ENCODE data around the gene PTBP1.

The PTBP1 gene

GRCh38 chr19:798415-799075, 1.3 kb downstream of the PTBP1 start:
- no peak for DNase-seq

- DNase-seq = no peak
Measured at GRCh38 chr19:799076-799881, 2.0 kb downstream of the PTBP1 start.

DNA sequence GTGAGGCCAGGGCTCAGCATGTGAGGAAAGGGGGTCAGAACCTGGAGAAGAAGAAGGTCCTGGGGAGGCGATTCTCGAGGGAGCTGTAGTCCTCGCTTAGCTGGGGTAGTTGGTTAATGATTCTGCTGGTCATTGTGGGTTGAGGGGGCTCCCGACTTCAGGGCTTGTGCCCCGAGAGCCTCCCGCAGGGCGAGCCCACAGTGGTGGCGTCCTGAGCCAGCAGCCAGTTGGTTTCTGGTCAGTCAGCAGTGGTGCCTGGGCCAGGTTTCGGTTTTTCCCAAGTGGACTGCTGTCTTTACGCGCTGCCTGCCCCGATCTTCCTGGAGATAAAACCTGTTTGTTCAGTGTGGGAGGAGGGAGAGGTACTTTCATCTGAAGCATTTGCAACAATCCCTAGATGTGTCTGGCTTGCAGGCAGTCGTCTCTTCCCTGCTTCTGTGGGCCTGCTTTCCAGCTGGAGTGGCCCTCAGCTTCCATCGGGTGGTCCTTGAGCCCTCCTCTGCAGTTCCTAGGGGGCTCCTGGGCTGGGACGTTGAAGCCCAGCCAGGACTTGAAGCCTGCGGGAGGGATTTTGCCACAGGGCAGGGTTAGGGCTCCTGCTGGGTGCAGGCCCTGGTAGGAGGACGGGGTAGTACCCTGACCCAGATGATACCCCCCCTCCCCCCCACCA, 3.2 kb downstream of the PTBP1 start:
- no peak for DNase-seq

- no peak for DNase-seq
Measured at GRCh38 chr19:801030-801860, 4.0 kb downstream of the PTBP1 start.

GRCh38 chr19:801861-802497, 4.7 kb downstream of the PTBP1 start:
- DNase-seq = no peak

DNA sequence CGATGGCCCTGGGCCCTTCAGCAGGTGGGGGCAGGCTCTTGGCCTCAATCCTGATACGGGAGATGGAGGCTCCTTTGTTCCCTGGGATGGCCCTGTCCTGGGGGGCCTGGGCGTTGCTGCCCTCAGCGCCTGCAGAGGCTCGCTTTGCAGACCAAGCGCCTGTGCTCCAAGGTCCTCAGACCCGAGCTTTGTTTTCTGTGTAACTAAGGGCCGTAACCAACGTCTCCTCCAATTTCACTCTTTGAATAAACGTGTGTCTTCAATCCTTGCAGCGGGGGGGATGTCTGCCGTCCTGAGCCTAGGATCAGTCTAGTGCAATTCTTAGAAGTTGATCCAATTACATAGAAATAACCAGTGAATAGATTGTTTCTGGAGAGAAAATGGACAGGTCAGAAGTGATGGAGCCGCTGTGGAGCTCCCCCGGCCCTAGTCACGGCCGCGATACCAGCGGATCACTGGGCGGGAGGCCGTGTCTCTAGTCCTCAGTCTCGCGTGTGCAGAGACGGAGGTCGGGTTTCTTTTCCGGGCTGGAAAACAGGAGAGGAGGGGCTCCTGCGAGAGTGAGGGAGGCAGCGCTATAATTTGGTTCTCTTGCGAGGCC, 5.3 kb downstream of the PTBP1 start:
- DNase-seq = no peak

- no peak for DNase-seq
Measured at GRCh38 chr19:803099-803561, 5.9 kb downstream of the PTBP1 start.

- DNase-seq = no peak
Measured at GRCh38 chr19:803686-804418, 6.6 kb downstream of the PTBP1 start.

DNA sequence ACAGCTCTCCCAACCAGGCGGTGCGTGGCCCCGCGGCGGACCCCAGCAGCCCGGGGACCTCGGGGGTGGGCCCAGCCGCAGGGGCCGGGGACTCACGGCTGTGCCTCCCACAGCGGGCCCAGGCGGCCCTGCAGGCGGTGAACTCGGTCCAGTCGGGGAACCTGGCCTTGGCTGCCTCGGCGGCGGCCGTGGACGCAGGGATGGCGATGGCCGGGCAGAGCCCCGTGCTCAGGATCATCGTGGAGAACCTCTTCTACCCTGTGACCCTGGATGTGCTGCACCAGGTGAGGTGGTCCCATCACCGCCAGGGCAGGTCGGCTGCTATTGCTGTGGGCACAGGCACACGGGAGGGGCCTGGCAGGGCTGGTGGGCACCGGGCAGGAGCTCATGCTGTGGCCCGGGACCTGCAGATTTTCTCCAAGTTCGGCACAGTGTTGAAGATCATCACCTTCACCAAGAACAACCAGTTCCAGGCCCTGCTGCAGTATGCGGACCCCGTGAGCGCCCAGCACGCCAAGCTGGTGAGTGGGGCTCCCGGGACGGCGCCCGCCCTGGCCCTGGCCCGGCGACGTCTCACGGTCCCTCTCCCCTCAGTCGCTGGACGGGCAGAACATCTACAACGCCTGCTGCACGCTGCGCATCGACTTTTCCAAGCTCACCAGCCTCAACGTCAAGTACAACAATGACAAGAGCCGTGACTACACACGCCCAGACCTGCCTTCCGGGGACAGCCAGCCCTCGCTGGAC, 7.3 kb downstream of the PTBP1 start:
- no peak for DNase-seq

GRCh38 chr19:805166-805551, 7.9 kb downstream of the PTBP1 start:
- DNase-seq = no peak

DNA sequence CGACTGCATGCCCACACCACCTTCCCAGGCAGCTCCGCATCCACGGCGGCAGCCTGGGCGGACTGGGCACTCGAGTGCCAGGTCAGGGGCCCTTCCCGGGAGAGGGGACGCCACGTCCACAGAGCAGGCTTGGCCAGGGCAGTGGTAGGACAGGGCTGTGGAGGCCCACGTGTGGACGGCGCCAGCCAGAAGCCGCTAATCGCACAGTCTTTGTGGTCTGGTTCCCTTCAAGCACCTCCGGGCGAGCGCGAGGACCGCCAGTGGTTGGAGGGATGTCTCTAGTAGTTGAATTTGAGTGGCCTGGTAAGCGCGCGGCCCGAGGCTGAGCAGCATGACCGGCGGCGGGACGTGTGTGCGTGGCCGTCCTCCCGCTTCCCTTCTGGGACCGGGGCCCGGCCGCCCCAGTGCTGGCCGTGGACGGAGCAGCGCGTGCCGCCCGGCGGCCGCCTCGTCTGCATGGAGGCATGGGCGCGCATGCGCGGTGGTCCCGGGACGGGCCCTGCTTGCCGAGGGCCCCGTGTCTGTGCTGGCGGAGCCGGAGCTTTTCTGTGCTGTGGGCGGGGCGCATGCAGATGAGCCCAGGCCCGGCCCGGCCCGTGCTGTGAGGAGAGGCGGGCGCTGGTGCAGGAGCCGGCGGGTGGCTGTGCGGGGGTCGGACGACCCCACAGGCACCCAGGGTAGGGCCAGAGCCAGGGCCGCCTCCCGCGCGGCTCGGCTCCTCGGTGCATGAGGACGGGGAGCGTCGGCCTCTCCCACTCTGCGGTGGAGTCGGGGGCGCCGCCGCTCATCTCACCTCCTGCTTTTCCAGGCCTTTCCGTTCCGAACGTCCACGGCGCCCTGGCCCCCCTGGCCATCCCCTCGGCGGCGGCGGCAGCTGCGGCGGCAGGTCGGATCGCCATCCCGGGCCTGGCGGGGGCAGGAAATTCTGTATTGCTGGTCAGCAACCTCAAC, 8.6 kb downstream of the PTBP1 start:
- no peak for DNase-seq

- DNase-seq = no peak
Measured at GRCh38 chr19:806815-807421, 9.7 kb downstream of the PTBP1 start.

DNA sequence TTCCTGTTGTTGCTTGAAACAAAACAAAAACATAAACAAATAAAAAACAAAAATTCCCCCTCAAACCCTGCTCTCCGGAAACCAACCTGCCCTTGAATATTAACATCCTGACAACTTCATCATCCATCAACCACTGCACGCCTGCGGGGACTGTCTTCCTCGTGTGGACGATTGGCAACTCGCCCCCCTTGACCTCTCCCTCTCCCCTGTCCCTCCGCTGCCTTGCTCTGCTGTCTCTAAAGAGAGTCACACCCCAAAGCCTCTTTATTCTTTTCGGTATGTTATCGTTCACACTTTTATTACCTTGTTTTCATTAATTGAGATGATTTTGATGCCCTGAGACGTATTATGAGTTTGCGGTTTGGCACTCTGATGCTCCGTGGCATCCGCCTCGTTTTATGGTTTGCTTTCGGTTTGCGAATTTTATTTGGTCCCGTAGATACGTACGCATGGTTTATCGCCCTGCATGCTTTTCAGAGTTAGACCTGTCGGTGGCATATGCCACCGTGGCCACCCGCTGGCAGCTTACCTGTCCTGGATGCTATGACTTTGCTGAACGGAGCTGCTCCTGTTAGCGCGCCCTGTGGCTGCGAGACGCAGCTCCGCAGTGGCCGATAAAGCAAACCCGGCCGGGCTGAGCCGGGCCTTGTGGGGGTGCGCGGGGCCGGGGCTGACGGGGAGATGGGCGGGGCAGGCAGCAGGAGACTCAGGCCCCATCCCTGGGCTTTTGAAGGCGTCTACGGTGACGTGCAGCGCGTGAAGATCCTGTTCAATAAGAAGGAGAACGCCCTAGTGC, 10.6 kb downstream of the PTBP1 start:
- DNase-seq = no peak

DNA sequence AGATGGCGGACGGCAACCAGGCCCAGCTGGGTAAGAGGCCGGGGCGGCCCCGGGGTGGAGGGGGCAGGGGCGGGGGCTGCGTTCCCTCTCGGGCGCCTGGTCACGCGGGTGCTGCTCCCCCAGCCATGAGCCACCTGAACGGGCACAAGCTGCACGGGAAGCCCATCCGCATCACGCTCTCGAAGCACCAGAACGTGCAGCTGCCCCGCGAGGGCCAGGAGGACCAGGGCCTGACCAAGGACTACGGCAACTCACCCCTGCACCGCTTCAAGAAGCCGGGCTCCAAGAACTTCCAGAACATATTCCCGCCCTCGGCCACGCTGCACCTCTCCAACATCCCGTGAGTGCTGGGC, 11.1 kb downstream of the PTBP1 start:
- no peak for DNase-seq

- no peak for DNase-seq
Measured at GRCh38 chr19:810077-810855, 13.0 kb downstream of the PTBP1 start.

- no peak for DNase-seq
Measured at GRCh38 chr19:810883-811489, 13.7 kb downstream of the PTBP1 start.

- no peak for DNase-seq
Measured at GRCh38 chr19:811506-812048, 14.3 kb downstream of the PTBP1 start.

All from activated CD4-positive, alpha-beta T cell treated with anti-CD3 and anti-CD28 coated beads for 1 hour (primary cell).